Panc1 (cell line): Measurements from ENCODE around the gene BOK.

Experiments used
- CTCF ChIP-seq: fragments of 450-650 bp; IDR thresholded peaks from 2 replicates; pipeline ENCODE4 v1.5.1; 2017; ENCODE audit warnings: mild to moderate bottlenecking
- POLR2AphosphoS5 ChIP-seq: IDR thresholded peaks from 2 replicates; pipeline ENCODE4 v1.6.1; 2012; ENCODE audit warnings: mild to moderate bottlenecking, low read depth, low read length, moderate library complexity
- SIN3A ChIP-seq: IDR thresholded peaks from 2 replicates; pipeline ENCODE4 v1.6.1; 2012; ENCODE audit warnings: low read depth, mild to moderate bottlenecking, low read length, moderate library complexity, borderline replicate concordance; ENCODE audit not compliant: insufficient read depth

- TF ChIP-seq POLR2AphosphoS5 (peak; percentile 30; the same call in 1 of the 2 replicates), CTCF (no peak), SIN3A (no peak)
Measured at GRCh38 chr2:241558532-241559322, at the start of gene BOK.
